ENCODE measurements around the gene SOS2. TPM values are rescaled to one million over a fixed set of nuclear protein-coding genes. Genes with fewer than 3 reads are reported as not detected.

SOS2 gene
- total RNA-seq, 1 experiment from 2014 or later, result 13.9 TPM

GRCh38 chr14:50230701-50231474 lies 490 bp downstream of the SOS2 start:
- H3K36me3 Mint-ChIP-seq (ENCODE audit: insufficient read depth, unreplicated experiment), result peaks cover 5% of the 10 kb centered on the region
- DNase-seq, result peak; percentile 44 to 61
- no peaks in the 10 kb centered on the region for H3K27me3 Mint-ChIP-seq (ENCODE audit: insufficient read depth, unreplicated experiment)
- BruUV-seq (replicated peaks), result no TSS peak
- peaks cover 6% of the 10 kb centered on the region; the same call in 1 of the 2 replicates for H3K4me1 ChIP-seq
- no peaks in the 10 kb centered on the region for H3K36me3 ChIP-seq (ENCODE audit: control insufficient read depth, insufficient read depth, low read length)
- no peaks in the 10 kb centered on the region for H3K9me3 Mint-ChIP-seq (ENCODE audit: unreplicated experiment)
- H3K4me3 ChIP-seq (ENCODE audit: low read depth, low read length), result peak overlapping the region; percentile 76
- intact Hi-C loops (cut with micrococcal nuclease; ENCODE audit: unreplicated experiment), result loop anchor here (5.0 to 10.0 kb wide), 2 partner anchors 81 to 376 kb away; partner anchors contain the start of genes DMAC2L, L2HGDH and NEMF
- H3K4me3 Mint-ChIP-seq (ENCODE audit: unreplicated experiment), result peak overlapping the region; percentile 87
- 0 out of 2 replicates have a peak, but pooled peaks cover 5% of the 10 kb centered on the region for H3K9me3 ChIP-seq
- ChIA-PET CTCF (interaction anchor here (0.7 kb wide), 1 partner anchor 9 kb away, joined by 4 read pairs; no protein-coding TSS in a partner anchor), POLR2A (interaction anchor here (0.7 kb wide), 1 partner anchor 463 kb away, joined by 4 read pairs; the partner anchor contains the start of gene KLHDC2)
- H3K4me1 Mint-ChIP-seq (ENCODE audit: low read depth, unreplicated experiment), result no peaks in the 10 kb centered on the region
- no peaks in the 10 kb centered on the region for H3K27me3 ChIP-seq (replicated peaks; ENCODE audit: control insufficient read depth, insufficient read depth, low read length)
- TF ChIP-seq CTCF (IDR thresholded peaks at IDR 0.05; ENCODE audit: insufficient read depth in 1 of 2, low read depth in 1 of 2, low read length in 1 of 2, severe bottlenecking in 1 of 2, unreplicated experiment in 1 of 2), result no peak
- peak overlapping the region; percentile 68 for H3K27ac Mint-ChIP-seq (ENCODE audit: unreplicated experiment)

DNA sequence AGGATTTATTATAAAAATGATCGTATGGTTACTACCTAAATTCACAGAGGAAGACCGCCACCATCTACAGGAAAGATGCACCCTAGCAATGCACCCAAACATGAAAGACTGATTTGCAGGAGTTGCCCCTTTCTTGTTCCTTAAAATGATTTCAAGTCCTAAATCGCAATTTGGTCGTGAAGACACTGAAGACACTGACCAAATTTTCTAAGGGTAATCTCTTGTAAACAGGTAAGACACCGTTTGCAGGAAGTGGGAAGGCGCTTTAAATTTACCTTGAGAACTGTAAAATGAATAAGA lies 1.0 kb downstream of the SOS2 start:
- no TSS peak for BruUV-seq (replicated peaks)
- H3K27me3 Mint-ChIP-seq (ENCODE audit: insufficient read depth, unreplicated experiment), result no peaks in the 10 kb centered on the region
- DNase-seq, result no peak
- intact Hi-C loops (cut with micrococcal nuclease; ENCODE audit: unreplicated experiment), result loop anchor here (5.0 to 10.0 kb wide), 2 partner anchors 82 to 376 kb away; partner anchors contain the start of genes DMAC2L, L2HGDH and NEMF
- peak overlapping the region; percentile 87 for H3K4me3 Mint-ChIP-seq (ENCODE audit: unreplicated experiment)
- ChIA-PET CTCF (no interaction called here), POLR2A (interaction anchor here (0.7 kb wide), 1 partner anchor 462 kb away, joined by 4 read pairs; the partner anchor contains the start of gene KLHDC2)
- H3K4me1 Mint-ChIP-seq (ENCODE audit: low read depth, unreplicated experiment), result no peaks in the 10 kb centered on the region
- no peak for TF ChIP-seq CTCF (IDR thresholded peaks at IDR 0.05; ENCODE audit: insufficient read depth in 1 of 2, low read depth in 1 of 2, low read length in 1 of 2, severe bottlenecking in 1 of 2, unreplicated experiment in 1 of 2)
- H3K4me3 ChIP-seq (ENCODE audit: low read depth, low read length), result peak overlapping the region; percentile 76
- no peaks in the 10 kb centered on the region for H3K9me3 ChIP-seq
- H3K27me3 ChIP-seq (replicated peaks; ENCODE audit: control insufficient read depth, insufficient read depth, low read length), result no peaks in the 10 kb centered on the region
- H3K27ac Mint-ChIP-seq (ENCODE audit: unreplicated experiment), result peak overlapping the region; percentile 68
- peaks cover 6% of the 10 kb centered on the region; the same call in 1 of the 2 replicates for H3K4me1 ChIP-seq
- peaks cover 5% of the 10 kb centered on the region for H3K36me3 Mint-ChIP-seq (ENCODE audit: insufficient read depth, unreplicated experiment)
- H3K36me3 ChIP-seq (ENCODE audit: control insufficient read depth, insufficient read depth, low read length), result no peaks in the 10 kb centered on the region
- H3K9me3 Mint-ChIP-seq (ENCODE audit: unreplicated experiment), result no peaks in the 10 kb centered on the region

DNA sequence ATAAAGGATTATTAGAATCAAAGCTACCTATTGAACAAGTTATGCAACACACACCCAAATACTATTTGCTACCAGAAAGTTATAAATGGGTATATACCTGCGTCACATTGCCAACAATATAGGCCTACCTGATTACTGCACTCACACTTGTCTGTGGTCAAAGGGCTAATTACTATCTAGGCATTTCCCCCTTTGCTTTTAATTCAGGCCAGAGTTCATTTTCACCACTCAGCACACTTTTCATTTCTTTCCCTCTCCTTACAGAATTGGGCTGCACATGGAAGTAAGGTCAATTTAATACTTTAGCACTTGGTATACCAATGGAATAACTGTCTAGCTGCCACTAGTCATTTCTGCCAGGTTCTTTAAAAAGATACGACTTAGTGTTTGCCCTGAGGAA lies 1.7 kb downstream of the SOS2 start:
- Mint-ChIP-seq H3K27ac (ENCODE audit: unreplicated experiment) (no peak overlapping the region), H3K9me3 (ENCODE audit: unreplicated experiment) (no peaks in the 10 kb centered on the region), H3K36me3 (ENCODE audit: insufficient read depth, unreplicated experiment) (peaks cover 5% of the 10 kb centered on the region), H3K27me3 (ENCODE audit: insufficient read depth, unreplicated experiment) (no peaks in the 10 kb centered on the region), H3K4me3 (ENCODE audit: unreplicated experiment) (peak overlapping the region; percentile 87), H3K4me1 (ENCODE audit: low read depth, unreplicated experiment) (no peaks in the 10 kb centered on the region)
- peak overlapping the region; percentile 76 for H3K4me3 ChIP-seq (ENCODE audit: low read depth, low read length)
- H3K36me3 ChIP-seq (ENCODE audit: control insufficient read depth, insufficient read depth, low read length), result no peaks in the 10 kb centered on the region
- intact Hi-C loops (cut with micrococcal nuclease; ENCODE audit: unreplicated experiment), result loop anchor here (5.0 to 10.0 kb wide), 2 partner anchors 83 to 375 kb away; partner anchors contain the start of genes DMAC2L, L2HGDH and NEMF
- CTCF ChIA-PET, result no interaction called here
- no peak for TF ChIP-seq CTCF (IDR thresholded peaks at IDR 0.05; ENCODE audit: insufficient read depth in 1 of 2, low read depth in 1 of 2, low read length in 1 of 2, severe bottlenecking in 1 of 2, unreplicated experiment in 1 of 2)
- no peak for DNase-seq
- TSS peak; percentile 49 for BruUV-seq (replicated peaks)
- H3K27me3 ChIP-seq (replicated peaks; ENCODE audit: control insufficient read depth, insufficient read depth, low read length), result no peaks in the 10 kb centered on the region
- POLR2A ChIA-PET, result no interaction called here
- peaks cover 6% of the 10 kb centered on the region; the same call in 1 of the 2 replicates for H3K4me1 ChIP-seq
- H3K9me3 ChIP-seq, result no peaks in the 10 kb centered on the region

All from Caco-2 (cell line).